ENCODE measurements around the gene KIRREL3. TPM values are rescaled to one million over a fixed set of nuclear protein-coding genes. Genes with fewer than 3 reads are reported as not detected.

The KIRREL3 gene
- total and polyA plus RNA-seq, 8 donors = 0.06 to 1.1 (median 0.26) TPM; not detected in 2

DNA sequence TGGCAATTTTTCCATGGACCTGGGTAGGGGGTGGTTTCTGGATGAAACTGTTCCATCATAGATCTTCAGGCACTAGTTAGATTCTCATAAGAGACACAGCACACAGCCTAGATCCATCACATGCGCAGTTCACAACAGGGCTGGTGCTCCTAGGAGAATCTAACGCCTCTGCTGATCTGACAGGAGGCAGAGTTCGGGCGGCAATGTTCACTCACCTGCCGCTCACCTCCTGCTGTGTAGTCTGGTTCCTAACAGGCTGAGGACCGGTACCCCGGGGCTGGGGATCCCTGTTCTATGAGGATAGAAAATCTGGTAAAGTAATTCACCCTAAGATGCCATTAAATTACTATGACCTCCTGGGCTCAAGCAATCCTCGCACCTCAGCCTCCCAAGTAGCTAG, 318.0 kb downstream of the KIRREL3 start:
- no peaks in the 10 kb centered on the region for H3K9me3 ChIP-seq
- intact Hi-C loops (cut with DNase I) = no loop called here
- H3K27me3 ChIP-seq = no peaks in the 10 kb centered on the region
- WGBS, 2 donors = 74 to 82% methylated on average over 8 of the region's 8 CpGs
- TF ChIP-seq, protein P1, sequence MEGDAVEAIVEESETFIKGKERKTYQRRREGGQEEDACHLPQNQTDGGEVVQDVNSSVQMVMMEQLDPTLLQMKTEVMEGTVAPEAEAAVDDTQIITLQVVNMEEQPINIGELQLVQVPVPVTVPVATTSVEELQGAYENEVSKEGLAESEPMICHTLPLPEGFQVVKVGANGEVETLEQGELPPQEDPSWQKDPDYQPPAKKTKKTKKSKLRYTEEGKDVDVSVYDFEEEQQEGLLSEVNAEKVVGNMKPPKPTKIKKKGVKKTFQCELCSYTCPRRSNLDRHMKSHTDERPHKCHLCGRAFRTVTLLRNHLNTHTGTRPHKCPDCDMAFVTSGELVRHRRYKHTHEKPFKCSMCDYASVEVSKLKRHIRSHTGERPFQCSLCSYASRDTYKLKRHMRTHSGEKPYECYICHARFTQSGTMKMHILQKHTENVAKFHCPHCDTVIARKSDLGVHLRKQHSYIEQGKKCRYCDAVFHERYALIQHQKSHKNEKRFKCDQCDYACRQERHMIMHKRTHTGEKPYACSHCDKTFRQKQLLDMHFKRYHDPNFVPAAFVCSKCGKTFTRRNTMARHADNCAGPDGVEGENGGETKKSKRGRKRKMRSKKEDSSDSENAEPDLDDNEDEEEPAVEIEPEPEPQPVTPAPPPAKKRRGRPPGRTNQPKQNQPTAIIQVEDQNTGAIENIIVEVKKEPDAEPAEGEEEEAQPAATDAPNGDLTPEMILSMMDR (IDR thresholded peaks at IDR 0.05) = no peak
- no peak overlapping the region for H3K4me3 ChIP-seq
- H3K4me1 ChIP-seq = no peaks in the 10 kb centered on the region
- FAIRE-seq (no peak), DNase-seq (no peak), ATAC-seq (no peak)
- no peaks in the 10 kb centered on the region for H3K36me3 ChIP-seq
- H3K27ac ChIP-seq = no peak overlapping the region

DNA sequence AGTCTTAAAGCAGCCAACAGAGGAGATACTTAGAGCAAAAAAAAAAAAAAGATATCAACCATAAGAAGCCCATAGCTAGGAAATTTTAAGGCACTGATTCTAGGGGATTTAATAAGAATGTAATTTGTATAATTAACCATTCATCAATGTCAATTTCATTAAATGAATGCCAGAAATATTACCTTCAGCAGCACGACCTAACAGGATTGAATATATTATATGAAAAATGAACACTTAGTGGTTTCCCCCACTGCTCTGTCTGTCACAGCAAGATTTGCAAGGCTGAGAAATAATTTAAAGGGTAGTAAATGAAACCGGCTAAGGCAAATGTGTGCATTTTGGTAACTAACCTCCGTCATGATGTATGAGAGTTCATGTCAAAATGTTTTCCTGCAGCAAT, 319.9 kb downstream of the KIRREL3 start:
- FAIRE-seq = no peak
- TF ChIP-seq, protein P1 (IDR thresholded peaks at IDR 0.05) = no peak
- Histone ChIP-seq H3K4me3 (no peak overlapping the region), H3K27ac (no peak overlapping the region), H3K9me3 (no peaks in the 10 kb centered on the region), H3K36me3 (no peaks in the 10 kb centered on the region), H3K27me3 (no peaks in the 10 kb centered on the region), H3K4me1 (no peaks in the 10 kb centered on the region)
- no peak for DNase-seq
- 26 to 35% methylated on average over 3 of the region's 3 CpGs for WGBS, 2 donors
- intact Hi-C loops (cut with DNase I) = no loop called here
- ATAC-seq = no peak

DNA sequence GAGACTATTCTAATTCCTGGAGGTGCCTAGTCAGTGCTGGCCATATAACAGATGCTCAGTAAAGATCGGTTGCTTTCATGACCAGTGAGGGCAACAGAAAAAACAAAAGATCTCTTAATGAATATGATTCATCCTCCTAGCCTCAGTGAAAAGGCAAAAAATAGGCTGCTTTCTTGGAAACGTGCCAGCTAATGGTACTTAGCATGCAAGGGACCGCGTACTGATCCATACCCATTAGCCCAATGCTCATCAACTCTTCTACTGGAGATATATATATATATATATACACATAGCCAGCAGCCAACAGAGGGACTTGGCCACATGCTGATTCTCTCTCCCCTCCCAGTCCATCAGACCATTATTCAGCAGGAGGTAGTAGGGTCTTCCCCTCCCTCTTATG, 320.4 kb downstream of the KIRREL3 start:
- 59 to 62% methylated on average over 4 of the region's 4 CpGs for WGBS, 2 donors
- H3K4me1 ChIP-seq = no peaks in the 10 kb centered on the region
- intact Hi-C loops (cut with DNase I) = no loop called here
- TF ChIP-seq, protein P1 (IDR thresholded peaks at IDR 0.05) = no peak
- FAIRE-seq = no peak
- DNase-seq = no peak
- no peak for ATAC-seq
- H3K9me3 ChIP-seq = no peaks in the 10 kb centered on the region
- no peaks in the 10 kb centered on the region for H3K36me3 ChIP-seq
- H3K4me3 ChIP-seq = no peak overlapping the region
- H3K27me3 ChIP-seq = no peaks in the 10 kb centered on the region
- no peak overlapping the region for H3K27ac ChIP-seq

DNA sequence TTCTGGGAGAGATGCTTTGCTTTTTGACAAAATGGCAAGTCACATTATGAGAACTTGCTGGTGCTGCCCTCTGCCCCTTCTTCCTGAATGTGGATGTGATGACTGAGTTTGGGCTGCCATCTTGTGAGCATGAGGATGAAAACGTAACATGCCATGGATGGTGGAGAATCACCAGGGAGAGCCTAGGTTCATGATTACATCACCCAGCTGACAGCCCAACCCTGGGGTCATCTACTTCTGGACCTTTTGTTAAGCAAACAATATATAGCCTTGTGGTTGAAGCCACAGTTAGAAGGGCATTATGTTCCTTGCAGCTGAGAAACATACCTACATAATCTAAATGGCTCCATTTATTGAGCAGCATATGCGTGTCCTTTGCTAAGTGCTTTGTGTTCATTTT, 321.5 kb downstream of the KIRREL3 start:
- TF ChIP-seq, protein P1 (IDR thresholded peaks at IDR 0.05) = no peak
- DNase-seq (no peak), ATAC-seq (no peak), FAIRE-seq (no peak)
- Histone ChIP-seq H3K4me1 (no peaks in the 10 kb centered on the region), H3K4me3 (no peak overlapping the region), H3K36me3 (no peaks in the 10 kb centered on the region), H3K27ac (no peak overlapping the region), H3K27me3 (no peaks in the 10 kb centered on the region), H3K9me3 (no peaks in the 10 kb centered on the region)
- intact Hi-C loops (cut with DNase I) = no loop called here
- WGBS, 2 donors = 24 to 64% methylated on average over 2 of the region's 2 CpGs

DNA sequence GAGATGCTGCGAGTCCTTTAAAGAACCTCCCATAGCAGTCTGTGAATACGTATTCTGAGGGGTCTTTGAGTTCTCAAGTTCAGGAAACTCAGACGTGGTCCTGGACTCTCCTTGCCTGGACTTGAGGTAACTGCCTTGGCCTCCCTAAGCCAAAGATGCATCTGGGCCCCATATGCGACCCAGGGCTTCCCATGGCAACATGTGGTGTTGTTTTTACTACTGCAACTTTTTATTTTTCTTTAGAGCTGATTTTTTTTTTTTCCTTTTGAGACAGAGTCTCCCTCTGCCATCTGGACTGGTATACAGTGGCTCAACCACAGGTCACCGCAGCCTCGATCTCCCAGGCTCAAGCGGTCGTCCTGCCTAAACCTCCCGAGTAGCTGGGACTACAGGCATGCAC, 324.0 kb downstream of the KIRREL3 start:
- no peak for DNase-seq
- 79 to 84% methylated on average over 9 of the region's 9 CpGs for WGBS, 2 donors
- Histone ChIP-seq H3K27me3 (no peaks in the 10 kb centered on the region), H3K9me3 (no peaks in the 10 kb centered on the region), H3K4me1 (no peaks in the 10 kb centered on the region), H3K36me3 (no peaks in the 10 kb centered on the region), H3K27ac (no peak overlapping the region), H3K4me3 (no peak overlapping the region)
- no peak for ATAC-seq
- no peak for FAIRE-seq
- TF ChIP-seq, protein P1 (IDR thresholded peaks at IDR 0.05) = no peak
- intact Hi-C loops (cut with DNase I) = no loop called here

All from pancreas (tissue), 10 donors.